ENCODE results near the gene PLCB2. TPM values are rescaled to one million over a fixed set of nuclear protein-coding genes. Genes with fewer than 3 reads are reported as not detected.

The PLCB2 gene
- total and polyA plus RNA-seq, 2 donors (not counting 3 experiments of a cell fraction or from before 2014, with no cell fraction given) = 1.5 to 1.6 TPM

GRCh38 chr15:40332113-40332781 is 24.5 kb upstream of the PLCB2 start:
- no peaks in the 10 kb centered on the region for H3K27me3 ChIP-seq (ENCODE audit: control insufficient read depth in 2 of 2, insufficient read depth in 2 of 2, low read length in 2 of 2)
- H3K9ac ChIP-seq (replicated peaks; ENCODE audit: extremely low read depth, insufficient read depth, low read length) = no peak overlapping the region
- FAIRE-seq = no peak
- H3K4me1 ChIP-seq (ENCODE audit: control insufficient read depth, extremely low read depth, insufficient read depth, low read length) = peaks cover 43% of the 10 kb centered on the region
- intact Hi-C loops (cut with micrococcal nuclease) = no loop called here
- no peak overlapping the region for H3K4me2 ChIP-seq (ENCODE audit: insufficient read depth, low read length)
- H3K79me2 ChIP-seq (ENCODE audit: control insufficient read depth, insufficient read depth, low read length) = no peaks in the 10 kb centered on the region
- no peaks in the 10 kb centered on the region for H3K9me1 ChIP-seq (replicated peaks; ENCODE audit: control insufficient read depth, extremely low read depth, insufficient read depth, low read length)
- DNase-seq (ENCODE audit: low read depth, low spot score) = no peak
- H3K36me3 ChIP-seq (ENCODE audit: control insufficient read depth in 2 of 2, extremely low read depth in 1 of 2, insufficient read depth in 2 of 2, low read length in 2 of 2) = peaks cover 0 to 8% of the 10 kb centered on the region in 2 experiments
- H3K4me3 ChIP-seq (replicated peaks in 1 of 3; ENCODE audit: insufficient read depth in 1 of 3, low read depth in 1 of 3, low read length in 3 of 3) = no peak overlapping the region
- ChIA-PET POLR2A (no interaction called here), CTCF (interaction anchor here (1.0 to 2.2 kb wide), 5 partner anchors 8 to 57 kb away, joined by 3 to 11 read pairs (median 4); no protein-coding TSS in a partner anchor)
- TF ChIP-seq POLR2A (IDR thresholded peaks at IDR 0.05; ENCODE audit: low read depth, low read length) (no peak), GATA2 (IDR thresholded peaks at IDR 0.05; ENCODE audit: insufficient read depth, insufficient read length, low read depth, low read length) (no peak), CTCF (IDR thresholded peaks at IDR 0.05; ENCODE audit: extremely low read depth in 1 of 2, insufficient read depth in 1 of 2, low read depth in 1 of 2, low read length in 2 of 2) (no peak), POLR2AphosphoS5 (IDR thresholded peaks at IDR 0.05; ENCODE audit: insufficient read depth, low read depth, low read length) (no peak), MAX (IDR thresholded peaks at IDR 0.05; ENCODE audit: insufficient read depth, insufficient read length) (no peak)
- dilution Hi-C loops (cut with MboI; ENCODE audit: extremely low pct_ligation_motif_present, low sequenced_read_pairs) = no loop called here
- no peaks in the 10 kb centered on the region for H4K20me1 ChIP-seq (replicated peaks; ENCODE audit: control insufficient read depth, extremely low read depth, insufficient read depth, low read length)
- no peaks in the 10 kb centered on the region for H3K9me3 ChIP-seq (replicated peaks; ENCODE audit: control insufficient read depth, insufficient read depth, low read length)
- H3K27ac ChIP-seq (ENCODE audit: insufficient read depth, low read depth, low read length) = no peak overlapping the region
- no TSS peak for BruUV-seq (replicated peaks)
- no peak overlapping the region for H2AFZ ChIP-seq (ENCODE audit: low read depth, low read length)

Data from endothelial cell of umbilical vein (primary cell).